Measurements from ENCODE around the gene RETREG1.

RETREG1 gene

GRCh38 chr5:16580382-16580781 is 36.4 kb downstream of the RETREG1 start:
- no peak for DNase-seq (ENCODE audit: low spot score)

GRCh38 chr5:16579142-16579847 is 37.5 kb downstream of the RETREG1 start:
- no peak for DNase-seq (ENCODE audit: low spot score)

DNA sequence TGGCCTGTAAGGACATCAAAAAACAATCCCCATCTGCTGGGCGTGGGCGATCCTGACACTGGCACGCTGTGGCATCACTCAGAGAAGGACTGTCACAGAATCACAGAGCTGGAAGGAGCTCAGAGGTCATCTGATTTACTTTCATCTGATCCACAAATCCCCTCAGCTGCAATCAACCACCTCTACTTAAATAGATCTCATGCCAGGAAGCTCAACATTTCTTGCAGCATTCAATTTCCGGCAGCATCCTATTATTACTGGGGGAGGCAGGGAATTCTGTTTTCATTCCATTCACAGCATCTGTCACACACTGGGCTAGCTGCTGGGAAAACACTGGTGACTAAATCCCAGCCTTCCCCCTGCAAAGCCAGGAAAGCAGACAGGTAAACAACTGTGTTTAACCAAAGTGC is 38.3 kb downstream of the RETREG1 start:
- DNase-seq (ENCODE audit: low spot score) = no peak

GRCh38 chr5:16577677-16578076 is 39.1 kb downstream of the RETREG1 start:
- DNase-seq (ENCODE audit: low spot score) = no peak

DNA sequence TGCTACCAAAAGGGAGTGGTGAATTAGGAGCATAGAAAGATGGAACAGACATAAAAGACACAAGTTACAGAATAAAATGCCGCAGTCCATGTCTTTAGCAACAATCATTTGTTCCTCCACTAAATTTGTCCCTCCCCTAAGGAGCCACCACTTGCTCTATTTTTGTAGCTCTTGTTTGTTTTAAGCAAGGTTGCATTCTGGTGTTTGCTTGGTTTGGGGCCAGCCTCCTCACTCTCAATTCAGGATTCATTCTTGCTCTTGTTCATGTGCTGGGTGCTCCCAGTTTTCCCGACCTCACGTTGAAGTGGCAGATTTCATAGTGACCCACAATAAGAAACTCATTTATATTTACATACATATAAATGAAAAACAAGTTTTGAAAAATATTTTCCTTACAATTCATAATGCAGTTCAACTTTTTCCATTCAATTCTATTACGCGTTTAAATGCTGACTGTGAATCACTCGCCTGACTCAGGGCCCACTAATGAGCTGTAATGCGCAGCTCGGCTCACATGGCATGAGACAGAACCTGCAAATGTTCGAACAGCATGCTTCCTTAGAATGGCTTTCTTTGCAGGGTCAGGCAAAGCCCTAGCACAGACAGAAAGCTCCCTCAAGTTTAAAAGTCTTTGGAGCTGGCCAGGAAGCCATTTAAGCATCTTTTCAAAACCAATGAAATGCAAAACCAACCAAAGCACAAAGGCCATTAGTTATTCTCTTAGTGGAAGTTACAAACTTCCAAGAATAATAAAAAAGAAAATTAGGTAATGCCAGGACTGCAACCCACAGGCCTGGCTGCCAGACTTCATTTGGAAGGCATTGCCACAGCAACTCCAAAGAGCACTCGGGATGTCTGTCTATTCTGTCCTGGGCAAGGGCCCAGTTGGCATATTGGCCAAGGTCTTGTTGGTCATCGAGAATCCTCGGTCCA is 41.7 kb downstream of the RETREG1 start:
- no peak for DNase-seq (ENCODE audit: low spot score)

- DNase-seq (ENCODE audit: low spot score) = no peak
Observed at GRCh38 chr5:16573401-16573800, 43.4 kb downstream of the RETREG1 start.

GRCh38 chr5:16572289-16573015 is 44.3 kb downstream of the RETREG1 start:
- no peak for DNase-seq (ENCODE audit: low spot score)

GRCh38 chr5:16571016-16571415 is 45.8 kb downstream of the RETREG1 start:
- no peak for DNase-seq (ENCODE audit: low spot score)

DNA sequence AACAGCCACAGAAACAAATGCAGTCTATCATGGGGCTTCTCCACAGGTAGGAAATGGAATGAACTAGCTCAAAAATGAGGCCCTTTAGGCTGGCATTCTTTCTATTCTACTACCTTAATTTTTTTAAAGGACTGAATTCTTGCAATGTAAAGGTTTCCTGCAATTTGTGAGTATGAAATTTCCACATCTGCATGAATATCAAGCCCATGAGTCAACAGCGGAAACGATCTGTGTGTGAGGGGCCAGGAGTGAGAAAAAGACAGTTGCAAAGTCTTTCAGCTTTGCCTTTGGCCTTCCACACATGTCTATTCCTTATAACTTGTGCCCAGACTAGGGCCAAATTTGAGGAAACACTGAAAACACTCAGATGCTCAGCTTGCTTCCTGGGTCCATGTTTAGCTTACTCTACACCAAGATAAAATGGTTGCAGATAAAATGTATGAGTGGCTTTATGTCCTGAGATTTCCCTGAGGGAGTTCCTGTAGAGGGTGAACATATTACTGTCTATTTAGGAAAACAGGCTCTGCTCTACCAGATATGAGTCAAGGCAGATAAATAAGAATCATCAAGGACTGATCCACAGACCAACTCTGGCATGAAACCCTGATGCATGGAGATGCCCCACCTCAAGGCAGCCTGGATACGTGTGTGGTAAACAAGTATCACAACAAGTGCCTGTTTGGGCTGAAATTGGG is 46.5 kb downstream of the RETREG1 start:
- no peak for DNase-seq (ENCODE audit: low spot score)

DNA sequence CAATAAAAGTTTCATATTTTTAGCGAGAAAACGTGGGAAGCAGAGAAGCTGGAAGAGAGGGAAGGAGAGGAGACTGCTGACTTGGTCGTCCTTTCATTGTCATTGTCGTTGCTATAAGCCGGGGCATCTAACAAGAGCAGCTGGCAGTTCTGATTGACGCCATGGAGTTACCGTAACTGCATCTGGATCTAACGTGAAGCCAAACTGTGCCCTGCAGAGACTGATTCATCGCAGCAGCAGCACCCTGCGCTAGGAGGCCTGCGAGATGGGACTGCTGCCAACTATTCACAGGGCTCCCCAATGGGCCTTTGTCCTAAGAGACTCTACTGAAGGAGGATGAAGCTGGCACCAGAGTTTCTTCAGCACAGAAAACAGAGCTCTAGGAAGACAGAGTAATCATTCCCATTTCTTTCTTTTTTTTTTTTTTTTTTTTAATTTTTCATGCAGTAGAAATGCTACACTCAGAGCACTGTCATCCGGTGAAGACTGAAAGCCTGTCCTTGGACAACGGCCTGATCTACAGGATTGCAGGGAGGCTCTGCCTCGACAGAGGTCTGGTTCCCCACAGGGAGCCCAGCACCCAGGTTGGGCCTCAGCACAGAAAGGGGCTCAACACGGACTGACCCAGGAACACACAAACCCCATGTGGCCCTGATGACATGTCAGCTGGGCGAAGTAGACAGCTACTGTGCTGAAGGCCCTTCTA is 47.8 kb downstream of the RETREG1 start:
- no peak for DNase-seq (ENCODE audit: low spot score)

DNA sequence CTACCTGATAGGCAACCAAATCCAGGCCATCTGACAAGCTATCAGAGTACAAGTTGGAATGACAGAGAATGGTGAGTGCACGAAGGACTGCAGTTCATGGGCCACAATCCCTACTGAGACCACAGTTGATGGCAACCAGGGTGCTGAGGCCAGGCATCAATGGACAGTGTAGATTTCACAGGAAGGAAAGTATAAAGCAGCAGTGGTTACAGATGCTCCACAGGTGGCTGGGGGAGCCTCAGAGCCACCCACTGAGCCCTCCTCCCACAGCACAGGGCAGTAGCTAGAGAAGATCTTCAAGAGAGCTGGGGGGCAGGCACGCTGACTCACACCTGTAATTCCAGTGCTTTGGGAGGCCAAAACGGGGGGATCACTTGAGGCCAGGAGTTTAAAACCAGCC is 49.4 kb downstream of the RETREG1 start:
- DNase-seq (ENCODE audit: low spot score) = no peak

DNA sequence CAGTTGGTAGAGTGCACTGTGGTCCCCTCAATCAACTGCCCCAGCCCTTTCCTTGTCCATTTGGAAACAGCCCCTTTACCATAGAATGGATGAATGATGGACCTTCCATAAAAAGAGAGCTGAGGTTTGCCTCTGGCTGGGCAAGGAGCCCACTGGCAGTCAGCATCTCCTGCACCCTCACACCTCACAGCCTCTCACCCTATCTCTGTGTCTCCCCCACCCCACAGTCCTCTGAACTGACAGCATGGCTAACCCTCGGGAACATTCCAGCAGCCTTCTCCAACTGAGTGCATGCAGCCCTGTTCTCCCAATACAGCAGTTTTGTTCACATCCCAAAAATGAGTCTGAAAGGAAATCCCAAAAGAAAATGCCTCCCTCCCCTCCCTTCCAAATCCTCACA is 51.7 kb downstream of the RETREG1 start:
- no peak for DNase-seq (ENCODE audit: low spot score)

DNA sequence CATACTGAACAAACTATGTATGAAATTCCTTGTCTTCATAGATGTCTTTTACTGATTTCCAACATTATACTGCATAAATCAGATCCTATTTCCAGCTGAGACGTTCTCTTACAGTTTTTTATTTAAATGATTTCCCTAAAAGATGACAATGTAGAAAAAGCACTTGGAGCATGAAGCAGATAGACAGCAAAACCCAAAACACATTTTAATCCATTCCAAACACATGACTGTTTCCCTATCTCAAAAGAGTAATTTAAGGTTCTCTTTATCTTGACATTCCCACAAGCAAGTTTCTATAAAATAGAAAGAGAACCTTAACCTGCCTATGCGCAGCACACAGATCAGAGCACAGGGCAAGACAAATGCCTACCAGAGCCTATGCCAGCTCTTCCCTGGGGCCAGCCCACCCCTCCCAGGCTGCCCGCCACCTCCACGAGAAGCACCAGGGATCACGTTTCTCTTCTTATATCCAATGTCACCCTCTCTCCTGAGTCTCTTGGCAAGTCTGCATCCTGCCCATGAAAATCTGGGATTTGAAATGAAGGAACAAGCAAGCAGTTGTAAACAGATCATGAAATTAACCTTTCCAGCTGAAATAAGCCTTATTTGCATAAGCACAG is 52.4 kb downstream of the RETREG1 start:
- DNase-seq (ENCODE audit: low spot score) = no peak

DNA sequence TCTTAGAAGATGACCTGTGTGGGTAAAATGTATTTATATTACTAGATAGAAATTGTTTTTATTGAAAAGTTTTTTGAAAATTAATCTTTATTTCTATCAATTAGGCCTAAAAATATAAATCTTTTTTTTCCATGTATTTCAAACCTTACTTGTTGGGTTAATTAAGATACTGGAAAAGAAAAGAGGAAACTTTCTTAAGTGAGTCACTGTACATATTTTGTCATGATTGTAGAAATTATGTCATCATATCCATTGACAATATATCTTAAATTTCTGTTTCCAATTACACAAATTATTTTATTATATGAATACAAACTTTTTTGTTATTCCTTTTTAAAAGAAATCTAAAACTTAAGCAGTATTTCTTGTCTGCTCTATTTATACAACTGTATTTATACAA is 53.1 kb downstream of the RETREG1 start:
- no peak for DNase-seq (ENCODE audit: low spot score)

- no peak for DNase-seq (ENCODE audit: low spot score)
Observed at GRCh38 chr5:16561660-16562059, 55.1 kb downstream of the RETREG1 start.

GRCh38 chr5:16559702-16560101 is 57.1 kb downstream of the RETREG1 start:
- DNase-seq (ENCODE audit: low spot score) = no peak

GRCh38 chr5:16558984-16559629 is 57.7 kb downstream of the RETREG1 start:
- DNase-seq (ENCODE audit: low spot score) = no peak

DNA sequence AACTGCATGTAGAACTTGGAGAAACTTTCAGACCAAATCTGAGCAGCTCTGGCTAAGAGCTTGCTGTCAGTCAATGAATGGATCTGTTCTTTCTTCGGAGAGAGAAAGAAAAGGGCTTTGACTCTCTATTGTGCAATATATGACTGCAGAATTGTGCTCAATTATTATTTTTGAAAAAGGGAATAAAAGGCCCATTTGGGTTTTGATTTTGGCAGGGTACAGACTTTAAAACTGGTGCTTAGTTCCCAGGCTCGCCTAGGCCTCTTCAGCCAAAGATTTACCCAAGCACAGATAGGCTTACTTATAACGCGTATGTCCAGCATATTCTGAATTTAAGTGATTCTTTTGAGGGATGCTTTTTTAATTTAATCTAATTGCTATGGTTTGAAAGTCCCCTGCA is 59.3 kb downstream of the RETREG1 start:
- DNase-seq (ENCODE audit: low spot score) = no peak

GRCh38 chr5:16554110-16554509 is 62.7 kb downstream of the RETREG1 start:
- DNase-seq (ENCODE audit: low spot score) = no peak

DNA sequence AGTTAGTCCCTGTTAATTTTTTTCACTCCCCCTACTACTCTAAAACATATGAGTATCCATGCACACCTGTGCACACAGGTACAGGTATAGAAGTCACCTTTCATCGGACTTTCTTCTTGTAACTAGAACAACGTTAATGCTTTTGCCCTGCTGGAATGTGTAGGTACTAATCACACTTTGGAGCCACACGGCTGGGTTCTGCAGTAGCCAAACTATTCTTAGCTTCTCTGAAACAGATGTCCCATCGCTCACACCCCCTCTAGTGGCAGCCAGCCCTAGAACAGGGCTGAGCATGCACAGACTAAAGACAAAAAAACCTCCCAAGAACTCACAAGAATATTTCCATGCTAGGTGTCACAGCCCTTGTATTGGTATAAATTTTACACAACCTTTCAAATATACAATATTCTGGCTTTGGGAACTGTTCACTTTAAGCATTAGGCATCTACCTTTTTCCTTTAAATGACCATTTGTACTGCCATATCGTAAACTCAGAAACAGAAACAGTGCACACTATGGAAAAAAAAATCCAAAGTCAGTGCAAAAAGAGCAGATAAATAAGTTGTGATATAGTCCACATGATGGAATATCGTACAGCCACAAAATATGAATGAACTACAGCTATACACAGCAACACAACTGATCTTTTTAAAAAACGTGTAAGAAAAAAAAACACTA is 64.0 kb downstream of the RETREG1 start:
- peak; percentile 18 for DNase-seq (ENCODE audit: low spot score)

Measured in CD4-positive, alpha-beta T cell treated with Interleukin-15 for 4 hours (primary cell).